Gastrocnemius medialis (tissue), 4 donors: ENCODE measurements around the gene CSAG1. TPM values are rescaled to one million over a fixed set of nuclear protein-coding genes. Genes with fewer than 3 reads are reported as not detected.

Experiments
- total RNA-seq, 4 donors: library from RNA; depleted of rRNA; stranded (reverse); fragments of >200 nt; gene quantifications; one replicate each; pipeline versions ENCODE4 v1.1.0 to v1.2.3, GENCODE V29; 2016

Gene CSAG1
- total RNA-seq, 4 donors from 2014 or later, result not detected

Other genes with a start within 250 kb of the CSAG1 start
- not detected for gene GABRQ, start 95.8 kb downstream of the CSAG1 start, total RNA-seq
- gene MAGEA3, start 34.9 kb downstream of the CSAG1 start, total RNA-seq, result not detected
- not detected for gene CSAG2, start 24.4 kb downstream of the CSAG1 start, total RNA-seq
- not detected for gene MAGEA2B, start 19.1 kb downstream of the CSAG1 start, total RNA-seq
- gene MAGEA12, start within 50 bp of the CSAG1 start, total RNA-seq, result not detected
- not detected for gene MAGEA2, start 20.1 kb upstream of the CSAG1 start, total RNA-seq
- not detected for gene CSAG3, start 25.5 kb upstream of the CSAG1 start, total RNA-seq
- gene MAGEA6, start 36.0 kb upstream of the CSAG1 start, total RNA-seq, result not detected
- gene CETN2, start 97.0 kb upstream of the CSAG1 start, total RNA-seq, result 10 to 100 TPM in 3 of 4 donors, 1 to 10 TPM in 1; 8.1 to 15.7 (median 10.5) TPM
- gene NSDHL, start 97.3 kb upstream of the CSAG1 start, total RNA-seq, result 1 to 10 TPM; 4.6 to 8.8 (median 6.2) TPM
- gene ZNF185, start 164.3 kb upstream of the CSAG1 start, total RNA-seq, result 1 to 10 TPM in 3 of 4 donors, under 1 TPM in 1; 0.56 to 2.2 (median 1.3) TPM